GM19397 (cell line): ENCODE measurements around the gene MYO1B.

Experiments used
- ATAC-seq: cut with Tn5 transposase; IDR thresholded peaks from one replicate; pipeline ENCODE4 v1.9.1; 2021; ENCODE audit warnings: mild to moderate bottlenecking, moderate library complexity; ENCODE audit not compliant: unreplicated experiment

MYO1B gene

GRCh38 chr2:191225690-191226089 lies 19.5 kb upstream of the MYO1B start:
- ATAC-seq = no peak

- no peak for ATAC-seq
Measured at GRCh38 chr2:191226196-191226595, 19.0 kb upstream of the MYO1B start.

- no peak for ATAC-seq
Measured at GRCh38 chr2:191228333-191228732, 16.9 kb upstream of the MYO1B start.

- no peak for ATAC-seq
Measured at GRCh38 chr2:191228861-191229260, 16.3 kb upstream of the MYO1B start.

GRCh38 chr2:191230174-191230573 lies 15.0 kb upstream of the MYO1B start:
- no peak for ATAC-seq

- ATAC-seq = no peak
Measured at GRCh38 chr2:191231995-191232394, 13.2 kb upstream of the MYO1B start.

- no peak for ATAC-seq
Measured at GRCh38 chr2:191233533-191233932, 11.7 kb upstream of the MYO1B start.

- ATAC-seq = no peak
Measured at GRCh38 chr2:191234376-191234775, 10.8 kb upstream of the MYO1B start.

GRCh38 chr2:191240871-191241270 lies 4.3 kb upstream of the MYO1B start:
- no peak for ATAC-seq

GRCh38 chr2:191241418-191241817 lies 3.8 kb upstream of the MYO1B start:
- no peak for ATAC-seq

GRCh38 chr2:191243154-191243553 lies 2.0 kb upstream of the MYO1B start:
- ATAC-seq = no peak

GRCh38 chr2:191244350-191244749 lies 854 bp upstream of the MYO1B start:
- no peak for ATAC-seq

GRCh38 chr2:191245869-191246531 lies 796 bp downstream of the MYO1B start:
- no peak for ATAC-seq

- ATAC-seq = no peak
Measured at GRCh38 chr2:191246820-191247380, 1.7 kb downstream of the MYO1B start.

GRCh38 chr2:191247381-191248057 lies 2.3 kb downstream of the MYO1B start:
- no peak for ATAC-seq

- ATAC-seq = no peak
Measured at GRCh38 chr2:191249156-191249813, 4.1 kb downstream of the MYO1B start.

GRCh38 chr2:191250400-191250799 lies 5.2 kb downstream of the MYO1B start:
- no peak for ATAC-seq

GRCh38 chr2:191250986-191251385 lies 5.8 kb downstream of the MYO1B start:
- ATAC-seq = no peak

GRCh38 chr2:191252699-191253098 lies 7.5 kb downstream of the MYO1B start:
- no peak for ATAC-seq

- ATAC-seq = no peak
Measured at GRCh38 chr2:191253476-191253875, 8.3 kb downstream of the MYO1B start.

- ATAC-seq = no peak
Measured at GRCh38 chr2:191255271-191255670, 10.1 kb downstream of the MYO1B start.

GRCh38 chr2:191255756-191256312 lies 10.6 kb downstream of the MYO1B start:
- no peak for ATAC-seq
